DND-41 (cell line): ENCODE results near the gene LMBR1L.

Source experiments
- CTCF ChIP-seq: IDR thresholded peaks from 2 replicates; pipeline ENCODE4 v1.5.1; 2012; ENCODE audit warnings: borderline replicate concordance, low read length, moderate library complexity, mild to moderate bottlenecking; ENCODE audit not compliant: poor library complexity, severe bottlenecking; ENCODE audit errors: extremely low read depth
- EZH2 ChIP-seq: IDR thresholded peaks from 3 replicates; pipeline ENCODE4 v1.6.1; 2012; ENCODE audit warnings: borderline replicate concordance, low read depth, mild to moderate bottlenecking, moderate library complexity, low read length, inconsistent platforms; ENCODE audit not compliant: severe bottlenecking

GRCh38 chr12:49051777-49052438 lies 58.7 kb downstream of the LMBR1L start:
- TF ChIP-seq CTCF (no peak), EZH2 (no peak)
